Measurements from ENCODE around the gene FTO. TPM values are rescaled to one million over a fixed set of nuclear protein-coding genes. Genes with fewer than 3 reads are reported as not detected.

Gene FTO
- total and polyA plus RNA-seq, 4 donors: 12.2 to 145 (median 57.7) TPM

- no peak overlapping the region for H3K9ac ChIP-seq (ENCODE audit: insufficient read depth in 1 of 2, low read length in 2 of 2)
- no peak overlapping the region for H3K27ac ChIP-seq (ENCODE audit: low read depth in 1 of 2, low read length in 1 of 2)
- TF ChIP-seq, protein P1, sequence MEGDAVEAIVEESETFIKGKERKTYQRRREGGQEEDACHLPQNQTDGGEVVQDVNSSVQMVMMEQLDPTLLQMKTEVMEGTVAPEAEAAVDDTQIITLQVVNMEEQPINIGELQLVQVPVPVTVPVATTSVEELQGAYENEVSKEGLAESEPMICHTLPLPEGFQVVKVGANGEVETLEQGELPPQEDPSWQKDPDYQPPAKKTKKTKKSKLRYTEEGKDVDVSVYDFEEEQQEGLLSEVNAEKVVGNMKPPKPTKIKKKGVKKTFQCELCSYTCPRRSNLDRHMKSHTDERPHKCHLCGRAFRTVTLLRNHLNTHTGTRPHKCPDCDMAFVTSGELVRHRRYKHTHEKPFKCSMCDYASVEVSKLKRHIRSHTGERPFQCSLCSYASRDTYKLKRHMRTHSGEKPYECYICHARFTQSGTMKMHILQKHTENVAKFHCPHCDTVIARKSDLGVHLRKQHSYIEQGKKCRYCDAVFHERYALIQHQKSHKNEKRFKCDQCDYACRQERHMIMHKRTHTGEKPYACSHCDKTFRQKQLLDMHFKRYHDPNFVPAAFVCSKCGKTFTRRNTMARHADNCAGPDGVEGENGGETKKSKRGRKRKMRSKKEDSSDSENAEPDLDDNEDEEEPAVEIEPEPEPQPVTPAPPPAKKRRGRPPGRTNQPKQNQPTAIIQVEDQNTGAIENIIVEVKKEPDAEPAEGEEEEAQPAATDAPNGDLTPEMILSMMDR (IDR thresholded peaks at IDR 0.05; ENCODE audit: control extremely low read depth, extremely low read depth): no peak
- H3K27me3 ChIP-seq (ENCODE audit: control insufficient read depth in 3 of 3, insufficient read depth in 3 of 3, low read length in 2 of 3): no peaks in the 10 kb centered on the region
- H3K36me3 ChIP-seq (ENCODE audit: control insufficient read depth in 4 of 4, insufficient read depth in 4 of 4, low read length in 4 of 4): no peaks in the 10 kb centered on the region
- ATAC-seq (ENCODE audit: insufficient read depth, low FRiP score) (no peak), DNase-seq (no peak)
- H3K9me3 ChIP-seq (ENCODE audit: control insufficient read depth in 4 of 4, insufficient read depth in 3 of 4, low read length in 3 of 4): no peaks in the 10 kb centered on the region
- no peaks in the 10 kb centered on the region for H3K4me1 ChIP-seq (ENCODE audit: control insufficient read depth in 5 of 5, insufficient read depth in 5 of 5, low read length in 5 of 5)
- 83 to 89% methylated on average over 10 of the region's 10 CpGs for WGBS, 2 donors
- H3K4me3 ChIP-seq: no peak overlapping the region
Observed at GRCh38 chr16:54102888-54103866, 399.2 kb downstream of the FTO start.

- WGBS, 2 donors: 89 to 90% methylated on average over 5 of the region's 5 CpGs
- TF ChIP-seq, protein P1 (IDR thresholded peaks at IDR 0.05; ENCODE audit: control extremely low read depth, extremely low read depth): no peak
- H3K9ac ChIP-seq (ENCODE audit: insufficient read depth in 1 of 2, low read length in 2 of 2): no peak overlapping the region
Observed at GRCh38 chr16:54106057-54106456, 402.1 kb downstream of the FTO start.

GRCh38 chr16:54107583-54108202 lies 403.7 kb downstream of the FTO start:
- DNase-seq (no peak), ATAC-seq (ENCODE audit: insufficient read depth, low FRiP score) (no peak)
- no peaks in the 10 kb centered on the region for H3K27me3 ChIP-seq (ENCODE audit: control insufficient read depth in 3 of 3, insufficient read depth in 3 of 3, low read length in 2 of 3)
- no peak overlapping the region for H3K4me3 ChIP-seq
- peaks cover under 1 to 8% (median 5%) of the 10 kb centered on the region in 4 donors for H3K36me3 ChIP-seq (ENCODE audit: control insufficient read depth in 4 of 4, insufficient read depth in 4 of 4, low read length in 4 of 4)
- H3K27ac ChIP-seq (ENCODE audit: low read depth in 1 of 2, low read length in 1 of 2): no peak overlapping the region
- TF ChIP-seq, protein P1 (IDR thresholded peaks at IDR 0.05; ENCODE audit: control extremely low read depth, extremely low read depth): no peak
- H3K9ac ChIP-seq (ENCODE audit: insufficient read depth in 1 of 2, low read length in 2 of 2): no peak overlapping the region
- H3K4me1 ChIP-seq (ENCODE audit: control insufficient read depth in 5 of 5, insufficient read depth in 5 of 5, low read length in 5 of 5): peaks cover 0 to 8% (median 0%) of the 10 kb centered on the region in 5 donors
- no peaks in the 10 kb centered on the region for H3K9me3 ChIP-seq (ENCODE audit: control insufficient read depth in 4 of 4, insufficient read depth in 3 of 4, low read length in 3 of 4)
- 75% methylated on average over 7 of the region's 7 CpGs for WGBS, 2 donors

More at GRCh38 chr16:54106057-54106456, 402.1 kb downstream of the FTO start:
- Histone ChIP-seq H3K27ac (ENCODE audit: low read depth in 1 of 2, low read length in 1 of 2) (no peak overlapping the region), H3K9me3 (ENCODE audit: control insufficient read depth in 4 of 4, insufficient read depth in 3 of 4, low read length in 3 of 4) (no peaks in the 10 kb centered on the region), H3K27me3 (ENCODE audit: control insufficient read depth in 3 of 3, insufficient read depth in 3 of 3, low read length in 2 of 3) (no peaks in the 10 kb centered on the region), H3K36me3 (ENCODE audit: control insufficient read depth in 4 of 4, insufficient read depth in 4 of 4, low read length in 4 of 4) (no peaks in the 10 kb centered on the region), H3K4me1 (ENCODE audit: control insufficient read depth in 5 of 5, insufficient read depth in 5 of 5, low read length in 5 of 5) (peaks cover 0 to 8% (median 0%) of the 10 kb centered on the region in 5 donors), H3K4me3 (no peak overlapping the region)
- no peak for DNase-seq
- no peak for ATAC-seq (ENCODE audit: insufficient read depth, low FRiP score)
